GM21515 (cell line): ENCODE data around the gene DOLPP1.

Source experiments
- ATAC-seq: cut with Tn5 transposase; IDR thresholded peaks from one replicate; pipeline ENCODE4 v1.9.1; 2021; ENCODE audit not compliant: unreplicated experiment

The DOLPP1 gene

DNA sequence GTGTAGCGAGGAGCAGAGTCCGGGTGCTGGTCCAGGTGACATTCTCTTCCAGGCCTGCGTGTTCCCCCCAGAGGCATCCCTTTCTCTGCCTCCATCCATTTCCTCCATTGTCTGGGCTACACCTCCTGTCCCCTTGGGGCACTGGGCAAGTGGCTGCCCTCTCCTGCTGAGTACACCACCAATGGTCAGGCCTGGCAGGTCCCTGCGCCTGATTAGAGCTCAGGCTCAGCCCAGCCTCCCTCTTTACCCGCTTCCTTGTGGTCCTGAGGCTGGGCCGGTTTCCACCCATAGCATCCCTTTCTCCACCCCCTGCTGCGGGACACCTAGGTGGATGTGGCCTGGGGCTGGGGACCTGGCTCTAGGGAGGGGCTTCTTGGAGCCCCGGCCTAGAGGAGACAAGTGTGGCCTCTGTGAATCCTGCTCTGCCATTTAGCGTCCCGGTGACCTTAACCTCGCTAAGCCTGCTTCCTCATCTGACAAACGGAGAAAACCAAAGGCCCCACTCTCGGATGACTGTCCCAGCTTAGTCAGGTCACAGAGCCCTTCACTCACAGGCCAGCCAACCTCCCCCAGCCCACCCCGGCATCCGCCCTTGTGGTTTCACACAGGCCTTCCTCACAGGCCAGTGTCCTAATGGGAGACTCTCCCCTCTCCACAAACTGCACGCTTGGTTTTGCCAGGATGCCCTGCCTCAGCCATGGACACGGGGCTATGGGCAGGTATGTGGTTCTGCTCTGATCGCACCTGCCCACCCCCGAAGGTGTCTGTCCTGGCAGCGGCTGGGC lies 12.9 kb downstream of the DOLPP1 start:
- ATAC-seq = no peak

- ATAC-seq = no peak
These were observed 13.7 kb downstream of the DOLPP1 start for GRCh38 chr9:129094387-129095169.

DNA sequence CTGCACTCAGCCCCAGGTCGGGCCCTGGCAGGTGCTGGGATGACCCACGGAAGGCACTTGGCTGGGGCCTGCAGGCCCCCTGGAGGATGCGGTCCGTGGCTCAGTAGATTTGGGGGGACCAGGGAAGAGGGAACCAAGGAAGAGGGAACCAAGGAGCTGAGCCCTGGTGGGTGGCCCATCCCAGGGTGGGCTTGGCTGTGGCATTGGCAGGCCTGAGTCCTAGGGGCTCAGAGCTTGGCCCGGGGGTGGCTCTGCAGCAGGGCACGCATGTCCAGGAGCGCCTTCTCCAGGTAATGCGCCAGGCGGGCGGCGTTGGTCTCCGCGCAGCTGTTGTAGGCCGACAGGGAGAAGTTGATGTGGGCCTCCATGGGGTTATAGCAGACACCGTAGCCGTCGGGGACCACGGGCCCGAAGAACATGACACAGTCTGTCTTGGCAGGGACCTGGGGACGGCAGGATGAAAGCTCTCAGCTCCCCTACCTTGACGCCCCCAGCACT lies 14.3 kb downstream of the DOLPP1 start:
- ATAC-seq = no peak

DNA sequence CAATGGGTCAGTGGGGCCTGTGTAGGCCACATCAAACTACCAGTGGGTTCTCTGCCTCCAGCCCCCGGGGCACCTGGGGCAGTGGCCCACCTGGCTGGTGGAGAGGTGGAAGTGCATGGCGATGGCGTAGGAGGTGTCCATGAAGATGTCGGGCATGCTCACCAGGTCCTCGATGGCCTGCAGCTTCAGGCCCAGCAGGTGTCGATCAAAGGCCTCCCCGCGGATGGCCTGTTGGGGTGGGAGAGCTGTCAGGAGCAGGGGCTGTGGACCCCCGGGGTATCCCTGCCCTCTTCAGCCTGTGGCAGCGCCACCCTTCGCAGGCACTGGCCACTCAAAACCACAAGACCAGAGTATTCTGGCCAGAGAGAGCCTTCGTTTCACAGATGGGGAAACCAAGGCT lies 15.0 kb downstream of the DOLPP1 start:
- no peak for ATAC-seq

- ATAC-seq = no peak
These were observed 16.9 kb downstream of the DOLPP1 start for GRCh38 chr9:129097671-129098306.

GRCh38 chr9:129098328-129098727 lies 17.4 kb downstream of the DOLPP1 start:
- ATAC-seq = no peak

- no peak for ATAC-seq
These were observed 19.7 kb downstream of the DOLPP1 start for GRCh38 chr9:129100383-129101169.

DNA sequence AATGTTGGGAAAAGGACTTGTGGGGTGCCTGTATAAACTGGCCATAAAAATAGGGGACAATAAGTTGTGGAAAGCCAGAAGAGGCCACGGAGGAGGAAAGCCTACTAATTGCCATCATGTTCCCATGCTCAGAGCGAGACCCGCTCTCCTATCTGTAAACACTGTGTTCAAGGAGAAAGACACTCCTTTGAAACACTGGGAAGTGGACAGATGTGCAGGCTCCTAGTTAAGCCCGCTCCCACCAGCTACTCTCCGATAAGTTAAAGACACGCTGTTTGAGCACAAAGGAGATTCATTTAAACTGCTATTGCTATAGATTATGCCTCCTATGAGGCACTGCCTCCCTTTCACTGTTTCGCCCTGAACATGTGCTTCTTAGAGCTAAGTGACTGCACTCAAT lies 20.4 kb downstream of the DOLPP1 start:
- no peak for ATAC-seq

GRCh38 chr9:129102095-129102525 lies 21.2 kb downstream of the DOLPP1 start:
- no peak for ATAC-seq

DNA sequence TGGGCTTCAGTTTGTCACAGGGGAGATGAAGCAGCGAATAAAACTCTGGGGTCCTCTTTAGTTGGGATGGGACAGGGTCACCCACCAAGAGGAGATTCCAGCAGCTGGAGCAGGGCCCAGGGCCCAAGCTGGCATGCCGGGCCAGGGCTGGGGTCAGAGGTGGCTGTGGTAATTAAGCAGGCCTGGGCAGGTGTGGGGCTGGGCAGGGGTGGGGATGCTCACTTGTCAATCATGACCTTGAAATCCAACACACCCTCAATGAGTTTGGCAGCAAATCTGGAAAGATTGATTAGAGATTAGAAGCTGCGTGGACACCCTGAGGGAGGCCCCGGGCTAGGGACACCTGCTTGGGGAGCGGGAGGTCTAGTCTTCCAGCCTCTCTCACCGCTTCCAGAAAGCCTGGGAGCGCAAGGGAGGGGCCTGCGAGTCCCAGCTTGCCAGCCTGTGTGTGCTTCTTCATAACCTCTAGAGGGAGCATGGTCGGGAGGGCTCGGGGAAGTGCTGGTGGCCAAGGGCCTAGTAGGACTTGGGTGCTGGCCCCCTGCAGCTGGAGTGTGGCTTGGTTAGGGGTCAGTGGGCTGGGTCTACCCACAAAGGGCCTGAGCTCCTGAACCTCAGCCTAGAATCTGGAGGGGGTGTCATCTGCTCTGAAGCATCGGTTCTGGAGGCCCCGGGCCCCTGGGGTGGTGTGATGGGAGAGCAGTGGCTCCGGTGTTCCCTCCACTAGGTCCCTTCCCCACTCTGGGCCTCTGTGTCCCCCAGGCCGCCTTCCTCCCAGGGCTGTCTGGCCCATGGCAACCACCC lies 22.1 kb downstream of the DOLPP1 start:
- no peak for ATAC-seq

- ATAC-seq = no peak
These were observed 22.7 kb downstream of the DOLPP1 start for GRCh38 chr9:129103595-129103965.

DNA sequence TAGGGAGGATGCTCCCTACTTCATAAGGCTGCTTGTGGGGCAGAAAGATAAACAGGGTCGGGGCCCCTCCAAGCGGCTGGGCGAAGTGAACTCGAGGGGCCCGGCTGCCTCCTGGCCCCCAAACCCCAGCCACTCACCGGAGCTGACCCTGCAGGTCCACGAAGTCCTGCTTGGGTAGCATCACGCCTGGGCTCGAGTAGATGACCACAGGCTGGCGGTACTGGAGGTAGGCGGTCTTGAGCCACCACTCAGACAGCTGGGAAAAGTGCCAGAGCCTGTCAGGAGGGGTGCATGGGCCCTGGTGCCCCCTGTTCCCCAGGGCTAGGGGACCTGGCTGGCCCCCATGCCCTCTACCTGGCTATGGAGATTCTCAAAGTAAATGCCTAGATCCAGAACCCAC lies 23.1 kb downstream of the DOLPP1 start:
- ATAC-seq = no peak

GRCh38 chr9:129105857-129106694 lies 25.2 kb downstream of the DOLPP1 start:
- ATAC-seq = no peak

DNA sequence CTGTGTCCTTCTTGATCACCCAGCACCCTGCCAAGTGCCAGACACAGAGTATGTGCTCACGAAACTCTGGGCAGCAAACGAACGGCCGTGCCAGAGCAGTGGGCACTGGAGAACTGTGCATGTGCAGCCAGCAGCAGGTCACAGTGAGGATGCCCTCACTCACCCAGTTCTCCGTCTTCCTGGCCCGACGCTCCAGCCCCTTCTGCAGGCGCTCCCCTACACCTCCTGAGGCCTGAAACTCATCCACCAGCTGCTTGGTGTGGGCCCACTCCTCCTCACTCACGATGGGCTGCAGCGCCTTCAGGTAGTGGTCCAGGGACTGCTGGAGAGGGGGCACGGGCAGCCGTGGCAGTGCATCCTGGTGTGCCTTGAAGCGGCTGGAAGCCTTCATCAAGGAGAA lies 26.7 kb downstream of the DOLPP1 start:
- ATAC-seq = no peak

GRCh38 chr9:129108083-129108804 lies 27.3 kb downstream of the DOLPP1 start:
- no peak for ATAC-seq

GRCh38 chr9:129108805-129109536 lies 28.1 kb downstream of the DOLPP1 start:
- ATAC-seq = no peak

DNA sequence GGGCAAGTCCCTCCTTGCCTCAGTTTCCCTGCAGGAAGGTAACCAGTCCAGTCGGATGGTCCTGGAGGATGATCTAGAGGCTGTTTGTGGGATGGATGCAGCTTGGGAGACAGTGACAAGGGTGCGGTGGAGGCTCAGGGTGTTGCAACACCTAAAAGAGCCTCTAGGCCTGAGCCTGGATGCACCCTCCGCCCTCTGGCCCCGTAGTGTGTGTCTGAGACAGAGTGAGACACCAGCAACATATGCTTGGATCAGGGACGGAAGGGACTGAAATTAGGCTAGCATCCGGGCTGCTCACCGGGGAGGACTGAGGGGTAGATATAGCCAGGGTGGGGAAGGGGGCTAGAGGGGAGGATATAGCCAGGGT lies 28.6 kb downstream of the DOLPP1 start:
- no peak for ATAC-seq
